Mesendoderm (in vitro differentiated cells): ENCODE data around the gene INSIG2. TPM values are rescaled to one million over a fixed set of nuclear protein-coding genes. Genes with fewer than 3 reads are reported as not detected.

ENCODE experiments used
- DNase-seq: peaks from one replicate; pipeline ENCODE4 v3.0.0; 2013
- H2AK5ac ChIP-seq: 2 replicates; pipeline ENCODE4 v1.6.1; 2013; ENCODE audit warnings: low read length, inconsistent platforms
- H2BK120ac ChIP-seq: 2 replicates; pipeline ENCODE4 v1.6.1; 2013; ENCODE audit warnings: low read depth, mild to moderate bottlenecking, low read length, moderate library complexity, mixed read lengths
- H2BK15ac ChIP-seq: replicated peaks from 2 replicates; pipeline ENCODE4 v1.6.1; 2013; ENCODE audit warnings: low read depth, mild to moderate bottlenecking, moderate library complexity
- H2BK5ac ChIP-seq: 2 replicates; pipeline ENCODE4 v1.6.1; 2013; ENCODE audit warnings: low read length, inconsistent platforms
- H3K18ac ChIP-seq: 2 replicates; pipeline ENCODE4 v1.6.1; 2013; ENCODE audit warnings: mild to moderate bottlenecking, low read length, mixed read lengths
- H3K23ac ChIP-seq: one replicate; pipeline ENCODE4 v1.6.1; 2013; ENCODE audit warnings: low read length
- H3K27ac ChIP-seq: 2 replicates; pipeline ENCODE4 v1.5.1; 2013; ENCODE audit warnings: low read depth, mild to moderate bottlenecking, inconsistent platforms, low read length, moderate library complexity
- H3K27me3 ChIP-seq: 2 replicates; pipeline ENCODE4 v1.6.1; 2013; ENCODE audit warnings: low read length, control low read depth, mild to moderate bottlenecking, inconsistent platforms; ENCODE audit not compliant: insufficient read depth, poor library complexity
- H3K36me3 ChIP-seq: 2 replicates; pipeline ENCODE4 v1.6.1; 2013; ENCODE audit warnings: low read length, inconsistent platforms; ENCODE audit not compliant: control insufficient read depth, insufficient read depth
- H3K4ac ChIP-seq: one replicate; pipeline ENCODE4 v1.6.1; 2013; ENCODE audit warnings: low read depth, mild to moderate bottlenecking, low read length, moderate library complexity
- H3K4me1 ChIP-seq: 2 replicates; pipeline ENCODE4 v1.6.1; 2013; ENCODE audit warnings: low read depth, low read length, inconsistent platforms; ENCODE audit not compliant: control insufficient read depth
- H3K4me2 ChIP-seq: 2 replicates; pipeline ENCODE4 v1.6.1; 2013; ENCODE audit warnings: low read length
- H3K4me3 ChIP-seq: 2 replicates; pipeline ENCODE4 v1.5.1; 2013; ENCODE audit warnings: mild to moderate bottlenecking, low read length
- H3K56ac ChIP-seq: one replicate; pipeline ENCODE4 v1.6.1; 2013; ENCODE audit warnings: low read length
- H3K79me1 ChIP-seq: 2 replicates; pipeline ENCODE4 v1.6.1; 2013; ENCODE audit warnings: low read length, inconsistent platforms
- H3K79me2 ChIP-seq: 2 replicates; pipeline ENCODE4 v1.6.1; 2013; ENCODE audit warnings: mild to moderate bottlenecking, low read length; ENCODE audit not compliant: control insufficient read depth, insufficient read depth
- H3K9ac ChIP-seq: 2 replicates; pipeline ENCODE4 v1.6.1; 2013; ENCODE audit warnings: low read length, inconsistent platforms
- H4K5ac ChIP-seq: one replicate; pipeline ENCODE4 v1.6.1; 2013; ENCODE audit warnings: low read length
- H4K8ac ChIP-seq: one replicate; pipeline ENCODE4 v1.6.1; 2013; ENCODE audit warnings: low read depth, mild to moderate bottlenecking, control low read depth, low read length, moderate library complexity
- WGBS: extraction: QIAGEN DNeasy Blood & Tissue Kit; methylation state at CpG from one replicate; pipeline ENCODE4 v1.1.7; 2013; ENCODE audit warnings: low lambda C conversion rate, missing lambda C conversion rate; ENCODE audit not compliant: insufficient coverage; ENCODE audit errors: extremely low coverage; 5-methylcytosine and 5-hydroxymethylcytosine counted together
- polyA plus RNA-seq, 2 experiments: library from polyadenylated mRNA; stranded (reverse); fragments of 200-250 nt; gene quantifications; one replicate each; pipeline ENCODE4 v1.2.3, GENCODE V29; 2013

Gene INSIG2
- 3.3 TPM for polyA plus RNA-seq (2013, experiment 1 of 2)
- 2.9 TPM for polyA plus RNA-seq (2013, experiment 2 of 2)

DNA sequence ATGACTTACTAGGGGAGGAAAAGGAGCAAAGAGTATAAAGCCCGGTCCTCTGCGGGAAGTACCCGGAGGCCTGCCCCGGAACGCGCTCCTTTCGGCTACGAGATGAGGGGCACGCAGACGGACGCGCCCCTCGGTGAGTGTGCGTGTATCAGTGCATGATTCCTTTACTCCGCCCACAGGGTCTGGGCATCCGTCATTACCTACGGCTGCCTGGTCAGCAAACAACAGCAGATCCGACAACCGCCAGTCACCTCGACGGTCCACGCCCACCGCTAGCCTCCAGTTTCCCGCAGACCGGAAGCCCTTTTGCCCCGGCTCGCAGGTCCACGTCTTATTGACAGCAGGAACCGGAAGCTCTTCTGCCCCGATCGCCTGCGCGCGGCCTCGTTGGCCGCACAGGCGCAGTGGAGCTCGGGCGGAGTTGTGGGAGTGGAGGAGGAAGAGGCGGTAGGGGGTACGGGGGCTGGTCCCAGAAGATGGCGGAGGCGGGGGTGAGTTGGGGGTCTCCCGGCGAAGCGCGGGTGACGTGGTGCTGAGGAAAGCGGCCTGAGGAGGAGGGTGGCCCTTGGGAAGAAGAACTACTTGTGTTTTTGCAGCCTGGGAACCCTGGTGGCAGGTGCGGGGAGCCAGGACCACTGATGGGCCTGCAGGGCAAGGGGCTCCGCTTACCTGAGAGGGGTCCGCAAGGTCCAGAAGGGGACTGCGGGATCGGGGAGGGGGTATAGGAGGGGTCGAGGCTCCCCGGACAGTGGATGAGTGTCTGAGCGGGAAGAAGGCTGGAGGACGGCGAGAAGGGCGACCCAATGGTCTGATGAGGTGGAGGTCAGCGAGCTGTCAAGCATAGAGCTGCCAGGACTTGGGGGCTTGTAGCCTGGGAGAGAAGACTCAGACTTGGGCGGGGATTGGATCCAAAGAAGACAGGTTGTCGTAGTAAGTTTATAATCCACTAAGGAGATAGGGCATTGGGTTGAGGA, at the start of gene INSIG2:
Gene INSIG2, plus strand, starts transcription at position 421 of the 974 bp plus-strand sequence. CDS start 8,086 bp downstream, outside the sequence.
- peak within 1 kb of the TSS; percentile 93 for H3K4me2 ChIP-seq
- no peaks in the 10 kb centered on the region for H3K4me1 ChIP-seq
- peak within 1 kb of the TSS; percentile 88 for H4K5ac ChIP-seq
- no peak within 1 kb of the TSS for H4K8ac ChIP-seq
- H2BK120ac ChIP-seq = no peak within 1 kb of the TSS
- H3K56ac ChIP-seq = peak within 1 kb of the TSS; percentile 95
- H3K36me3 ChIP-seq = no peaks in the 10 kb centered on the region
- peak within 1 kb of the TSS; percentile 60 for H3K4ac ChIP-seq
- no peak within 1 kb of the TSS for H3K27ac ChIP-seq
- H3K23ac ChIP-seq = peak within 1 kb of the TSS; percentile 57
- WGBS = no CpG with 5 or more reads among the region's 63 CpGs
- H3K27me3 ChIP-seq = no peaks in the 10 kb centered on the region
- H3K4me3 ChIP-seq = peak within 1 kb of the TSS; percentile 97
- peak within 1 kb of the TSS; percentile 89 for H3K9ac ChIP-seq
- no peak within 1 kb of the TSS for H2BK15ac ChIP-seq
- peak; percentile 99 for DNase-seq
- peaks cover 15% of the 10 kb centered on the region for H3K79me2 ChIP-seq
- H2AK5ac ChIP-seq = no peak within 1 kb of the TSS
- no peak within 1 kb of the TSS for H2BK5ac ChIP-seq
- peaks cover 12% of the 10 kb centered on the region for H3K79me1 ChIP-seq
- H3K18ac ChIP-seq = peak within 1 kb of the TSS; percentile 13

DNA sequence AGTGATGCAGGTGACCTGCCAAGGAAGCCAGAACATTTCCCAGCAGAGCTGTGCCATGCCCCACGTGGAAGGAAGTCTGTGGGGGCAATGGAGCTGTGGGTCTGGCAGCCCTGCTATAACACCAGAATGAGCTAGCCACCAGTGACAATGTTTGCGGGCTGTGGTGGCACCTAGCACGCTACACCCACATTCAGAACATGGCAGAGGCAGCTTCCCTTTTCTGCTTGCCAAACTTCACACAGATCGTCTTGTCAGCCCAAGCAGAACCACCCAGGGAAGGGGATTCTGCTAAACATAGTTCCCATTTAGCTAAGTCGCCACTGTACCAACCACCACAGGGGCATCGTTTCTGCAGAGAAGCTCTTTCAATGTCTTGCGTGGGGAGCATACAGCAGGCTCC, 47.4 kb upstream of the INSIG2 start:
- Histone ChIP-seq H2BK5ac (no peak overlapping the region), H3K79me1 (no peaks in the 10 kb centered on the region), H3K36me3 (no peaks in the 10 kb centered on the region), H3K4me2 (no peak overlapping the region), H2AK5ac (no peak overlapping the region), H3K27me3 (no peaks in the 10 kb centered on the region), H4K5ac (no peak overlapping the region), H3K27ac (no peak overlapping the region), H2BK120ac (no peak overlapping the region), H4K8ac (no peak overlapping the region), H3K56ac (no peak overlapping the region), H3K4me3 (no peak overlapping the region), H3K23ac (no peak overlapping the region), H3K9ac (no peak overlapping the region), H3K79me2 (no peaks in the 10 kb centered on the region), H3K4ac (no peak overlapping the region), H3K18ac (no peak overlapping the region), H2BK15ac (no peak overlapping the region), H3K4me1 (no peaks in the 10 kb centered on the region)
- no peak for DNase-seq
- WGBS = no CpG with 5 or more reads among the region's 7 CpGs

- WGBS = no CpG with 5 or more reads among the region's 6 CpGs
- H3K27ac ChIP-seq = no peak overlapping the region
These were observed 44.1 kb upstream of the INSIG2 start for GRCh38 chr2:118044103-118044716.

GRCh38 chr2:118044854-118045253, 43.4 kb upstream of the INSIG2 start:
- no peak overlapping the region for H3K23ac ChIP-seq
- no CpG with 5 or more reads among the region's 2 CpGs for WGBS
- H3K4ac ChIP-seq = no peak overlapping the region
- no peak overlapping the region for H3K9ac ChIP-seq
- no peaks in the 10 kb centered on the region for H3K79me2 ChIP-seq
- H3K18ac ChIP-seq = no peak overlapping the region
- no peak overlapping the region for H3K4me2 ChIP-seq
- H3K27ac ChIP-seq = no peak overlapping the region
- no peak overlapping the region for H2BK15ac ChIP-seq
- no peaks in the 10 kb centered on the region for H3K27me3 ChIP-seq
- no peak overlapping the region for H3K56ac ChIP-seq
- H2BK120ac ChIP-seq = no peak overlapping the region
- H3K4me3 ChIP-seq = no peak overlapping the region
- H3K4me1 ChIP-seq = no peaks in the 10 kb centered on the region
- H3K36me3 ChIP-seq = no peaks in the 10 kb centered on the region
- no peak overlapping the region for H2AK5ac ChIP-seq
- no peak for DNase-seq
- no peak overlapping the region for H4K5ac ChIP-seq
- H3K79me1 ChIP-seq = no peaks in the 10 kb centered on the region
- no peak overlapping the region for H2BK5ac ChIP-seq
- H4K8ac ChIP-seq = no peak overlapping the region

More at GRCh38 chr2:118044103-118044716, 44.1 kb upstream of the INSIG2 start:
- H3K27me3 ChIP-seq = no peaks in the 10 kb centered on the region
- no peak overlapping the region for H3K56ac ChIP-seq
- no peak overlapping the region for H3K4ac ChIP-seq
- H3K18ac ChIP-seq = no peak overlapping the region
- no peak for DNase-seq
- no peak overlapping the region for H3K9ac ChIP-seq
- H2BK15ac ChIP-seq = no peak overlapping the region
- H3K4me3 ChIP-seq = no peak overlapping the region
- no peaks in the 10 kb centered on the region for H3K79me1 ChIP-seq
- H3K79me2 ChIP-seq = no peaks in the 10 kb centered on the region
- H4K8ac ChIP-seq = no peak overlapping the region
- H2BK120ac ChIP-seq = no peak overlapping the region
- no peak overlapping the region for H3K4me2 ChIP-seq
- no peaks in the 10 kb centered on the region for H3K4me1 ChIP-seq
- no peaks in the 10 kb centered on the region for H3K36me3 ChIP-seq
- no peak overlapping the region for H3K23ac ChIP-seq
- H2BK5ac ChIP-seq = no peak overlapping the region
- no peak overlapping the region for H4K5ac ChIP-seq
- H2AK5ac ChIP-seq = no peak overlapping the region

GRCh38 chr2:118045286-118045685, 43.0 kb upstream of the INSIG2 start:
- Histone ChIP-seq H3K27ac (no peak overlapping the region), H2BK15ac (no peak overlapping the region), H2BK120ac (no peak overlapping the region), H3K79me2 (no peaks in the 10 kb centered on the region), H3K4me3 (no peak overlapping the region), H3K27me3 (no peaks in the 10 kb centered on the region), H3K4ac (no peak overlapping the region), H3K23ac (no peak overlapping the region), H3K36me3 (no peaks in the 10 kb centered on the region), H3K4me1 (no peaks in the 10 kb centered on the region), H3K9ac (no peak overlapping the region), H4K5ac (no peak overlapping the region), H3K56ac (no peak overlapping the region), H2AK5ac (no peak overlapping the region), H3K18ac (no peak overlapping the region), H3K79me1 (no peaks in the 10 kb centered on the region), H3K4me2 (no peak overlapping the region), H2BK5ac (no peak overlapping the region), H4K8ac (no peak overlapping the region)
- no peak for DNase-seq
- WGBS = no CpG with 5 or more reads among the region's 1 CpG
